Ovary (tissue), 3 donors: ENCODE data around the gene PCDHGA7.

ENCODE experiments used
- CTCF ChIP-seq, 3 donors: fragments of 450-650 bp in 2 of 3; fragments of 200-600 bp in 1 of 3; IDR thresholded peaks; one replicate each; pipeline versions ENCODE4 v1.5.1 to v1.8.0; 2016 to 2022; ENCODE audit warnings: antibody characterized with exemption in 3 of 3, mild to moderate bottlenecking in 1 of 3
- EP300 ChIP-seq: sonication (generic); formaldehyde crosslinking; IDR thresholded peaks from one replicate; pipeline ENCODE4 v1.6.1; 2017; ENCODE audit warnings: antibody characterized with exemption
- POLR2A ChIP-seq: fragments of 450-650 bp; IDR thresholded peaks from one replicate; pipeline ENCODE4 v1.6.1; 2017; ENCODE audit warnings: antibody characterized with exemption, mild to moderate bottlenecking, moderate library complexity
- donor health status: DM: no; HTN: no; CAD: no.

GRCh38 chr5:141343953-141344463 is 38.5 kb upstream of the PCDHGA7 start:
- TF ChIP-seq CTCF (IDR thresholded peaks at IDR 0.05), result no peak
- no peak for TF ChIP-seq POLR2A
- TF ChIP-seq EP300, result no peak
